B cell (primary cell): ENCODE results near the gene TARP.
"Not testable (repeated sequence)": the region's sequence is repeated elsewhere in the genome, so short reads cannot be mapped to it uniquely, and the experiment has no call there.

ENCODE experiments used
- ATAC-seq: fragments of 200-7000 bp; cut with Tn5 transposase; one replicate; pipeline ENCODE4 v1.10.0; 2021; ENCODE audit warnings: low read depth, mild to moderate bottlenecking, moderate number of reproducible peaks, moderate library complexity
- CTCF ChIA-PET: fragments of 350-600 bp; sonication (Branson Sonifier 250); formaldehyde crosslinking; loops from one replicate; lab custom pipeline; 2021; ENCODE audit warnings: antibody characterized with exemption, inconsistent platforms; lab: Charles Lee
- POLR2A ChIA-PET: fragments of 350-600 bp; sonication (Branson Sonifier 250); formaldehyde crosslinking; loops from one replicate; lab custom pipeline; 2021; ENCODE audit warnings: antibody characterized with exemption; lab: Charles Lee
- DNase-seq: peaks from one replicate; pipeline ENCODE4 v3.0.0; 2013
- H2AFZ ChIP-seq: 2 replicates; pipeline ENCODE4 v1.6.1; 2012; ENCODE audit warnings: mild to moderate bottlenecking, low read depth, low read length; ENCODE audit not compliant: insufficient read depth, poor library complexity, severe bottlenecking
- H3K27ac ChIP-seq, 2 donors: 1 replicate in 1 of 2; 2 replicates in 1 of 2; pipeline ENCODE4 v1.5.1; 2012 to 2013; ENCODE audit warnings: low read length in 2 of 2, mild to moderate bottlenecking in 2 of 2, moderate library complexity in 1 of 2
- H3K27me3 ChIP-seq, 4 experiments: fragments of 200-600 bp in 1 of 4; sonication (generic) in 1 of 4; replicated peaks in 1 of 4; 1 replicate in 2 of 4; 2 replicates in 2 of 4; pipeline versions ENCODE4 v1.6.1 to v1.7.0; 2013 to 2016; ENCODE audit warnings: low read length in 3 of 4, mild to moderate bottlenecking in 2 of 4, mixed read lengths in 1 of 4, moderate library complexity in 1 of 4; ENCODE audit not compliant: insufficient read depth in 4 of 4, control insufficient read depth in 3 of 4; ENCODE audit errors: control extremely low read depth in 1 of 4
- H3K36me3 ChIP-seq, 2 experiments: replicated peaks in 1 of 2; 1 replicate in 1 of 2; 2 replicates in 1 of 2; pipeline versions ENCODE4 v1.6.1 to v1.7.1; 2013; ENCODE audit warnings: low read length in 1 of 2; ENCODE audit not compliant: insufficient read depth in 2 of 2, control insufficient read depth in 1 of 2; ENCODE audit errors: control extremely low read depth in 1 of 2, extremely low read depth in 1 of 2
- H3K4me1 ChIP-seq, 2 donors: fragments of 200-600 bp in 1 of 2; sonication (generic) in 1 of 2; 1 replicate in 1 of 2; 2 replicates in 1 of 2; pipeline versions ENCODE4 v1.5.1 to v1.6.1; 2013 to 2017; ENCODE audit warnings: low read length in 2 of 2; ENCODE audit not compliant: control insufficient read depth in 2 of 2, insufficient read depth in 2 of 2
- H3K4me2 ChIP-seq: replicated peaks from 2 replicates; pipeline ENCODE3; 2012; ENCODE audit warnings: mild to moderate bottlenecking, low read depth, low read length; ENCODE audit not compliant: poor library complexity, severe bottlenecking
- H3K4me3 ChIP-seq, 5 experiments: fragments of 200-600 bp in 1 of 5; sonication (generic) in 1 of 5; 1 replicate in 3 of 5; 2 replicates in 2 of 5; pipeline versions ENCODE4 v1.5.1 to v1.7.0; 2011 to 2016; ENCODE audit warnings: low read length in 4 of 5, mild to moderate bottlenecking in 4 of 5, low read depth in 2 of 5, control low read depth in 1 of 5, moderate library complexity in 1 of 5; ENCODE audit not compliant: insufficient read depth in 1 of 5; ENCODE audit errors: control extremely low read depth in 1 of 5, extremely low read depth in 1 of 5
- H3K79me2 ChIP-seq: fragments of 200-600 bp; sonication (generic); one replicate; pipeline ENCODE4 v1.6.0; 2016; ENCODE audit warnings: low read length; ENCODE audit not compliant: control insufficient read depth, insufficient read depth
- H3K9ac ChIP-seq: fragments of 200-600 bp; sonication (generic); 2 replicates; pipeline ENCODE4 v1.6.1; 2017; ENCODE audit warnings: mild to moderate bottlenecking, low read length, moderate library complexity
- H3K9me3 ChIP-seq, 3 donors: one replicate each; pipeline versions ENCODE4 v1.6.1 to v1.7.1; 2013; ENCODE audit warnings: low read length in 2 of 3; ENCODE audit not compliant: control insufficient read depth in 2 of 3, insufficient read depth in 1 of 3; ENCODE audit errors: control extremely low read depth in 1 of 3
- H4K20me1 ChIP-seq: 2 replicates; pipeline ENCODE4 v1.6.0; 2012; ENCODE audit warnings: mild to moderate bottlenecking, low read length; ENCODE audit not compliant: insufficient read depth, control insufficient read depth, poor library complexity, severe bottlenecking
- H3K27ac Mint-ChIP-seq: one replicate; pipeline ENCODE4 v1.8.0; 2021; ENCODE audit warnings: mixed read lengths
- H3K27me3 Mint-ChIP-seq: one replicate; pipeline ENCODE4 v1.8.0; 2021; ENCODE audit warnings: mixed read lengths
- H3K4me1 Mint-ChIP-seq: one replicate; pipeline ENCODE4 v1.8.0; 2021; ENCODE audit warnings: mixed read lengths
- H3K4me3 Mint-ChIP-seq: one replicate; pipeline ENCODE4 v1.8.0; 2021; ENCODE audit warnings: mixed read lengths
- H3K9me3 Mint-ChIP-seq: one replicate; pipeline ENCODE4 v1.8.0; 2022; ENCODE audit warnings: mixed read lengths; ENCODE audit not compliant: insufficient read depth
- EZH2 ChIP-seq: IDR thresholded peaks from 2 replicates; pipeline ENCODE4 v1.6.1; 2012; ENCODE audit warnings: borderline replicate concordance, low read depth, mild to moderate bottlenecking, moderate library complexity, low read length; ENCODE audit not compliant: insufficient read depth, poor library complexity, severe bottlenecking
- WGBS: methylation state at CpG from one replicate; pipeline ENCODE4 v1.1.5; 2013; ENCODE audit warnings: missing lambda C conversion rate; ENCODE audit not compliant: insufficient coverage; 5-methylcytosine and 5-hydroxymethylcytosine counted together
- intact Hi-C: fragments of 100-400 bp; cut with micrococcal nuclease; formaldehyde crosslinking; loops from one replicate; pipeline ENCODE4 v1.10.0; 2022
- TF ChIP-seq, protein P1 (sequence below): fragments of 200-600 bp; IDR thresholded peaks from one replicate; pipeline ENCODE4 v1.8.0; 2022; ENCODE audit warnings: antibody characterized with exemption, mild to moderate bottlenecking

Gene TARP

DNA sequence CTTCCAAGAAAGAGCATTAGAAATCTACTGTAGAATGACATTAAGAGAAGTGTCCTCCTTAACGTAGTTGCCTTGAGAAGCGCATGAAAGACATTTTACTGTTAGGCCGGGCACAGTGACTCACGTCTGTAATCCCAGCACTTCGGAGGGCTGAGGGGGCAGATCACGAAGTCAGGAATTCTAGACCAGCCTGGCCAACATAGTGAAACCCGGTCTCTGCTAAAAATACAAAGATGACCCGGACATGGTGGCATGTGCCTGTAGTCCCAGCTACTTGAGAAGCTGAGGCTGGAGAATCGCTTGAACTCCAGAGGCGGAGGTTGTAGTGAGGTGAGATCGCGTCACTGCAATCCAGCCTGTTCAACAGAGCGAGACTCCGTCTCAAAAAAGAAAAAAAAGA, 28.9 kb downstream of the TARP start:
- H3K27ac Mint-ChIP-seq, result no peak overlapping the region

DNA sequence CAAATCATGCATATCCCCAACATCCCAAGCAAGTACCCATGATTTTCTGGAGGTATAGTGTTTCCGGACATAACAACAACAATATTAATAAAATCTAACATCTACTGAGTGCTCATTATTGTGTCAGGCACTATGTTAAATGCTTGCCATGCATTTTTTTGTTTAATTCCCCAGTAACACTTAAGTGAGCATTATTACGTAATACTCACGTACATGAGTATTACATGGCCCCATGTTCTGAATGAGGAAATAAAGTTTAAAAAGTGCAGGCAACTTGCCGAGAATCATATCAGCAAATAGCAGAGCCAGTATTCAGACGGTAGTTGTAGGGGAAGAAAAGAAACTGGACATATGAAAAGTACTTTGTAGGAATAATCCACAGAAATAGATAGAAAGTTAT, 30.1 kb downstream of the TARP start:
- H3K4me1 Mint-ChIP-seq, POLR2A ChIA-PET: not testable (repeated sequence)

More for the DNA sequence above, 28.9 kb downstream of the TARP start:
- ATAC-seq, result no peak
- 95% methylated on average over 10 of the region's 14 CpGs for WGBS
- Mint-ChIP-seq H3K9me3 (no peaks in the 10 kb centered on the region), H3K4me3 (no peak overlapping the region), H3K27me3 (peaks cover 13% of the 10 kb centered on the region), H3K4me1 (no peaks in the 10 kb centered on the region)
- H2AFZ ChIP-seq, result no peak overlapping the region
- no peaks in the 10 kb centered on the region for H3K36me3 ChIP-seq
- no peaks in the 10 kb centered on the region for H3K9me3 ChIP-seq
- H4K20me1 ChIP-seq, result no peaks in the 10 kb centered on the region
- H3K79me2 ChIP-seq, result no peaks in the 10 kb centered on the region
- no peak overlapping the region for H3K27ac ChIP-seq
- no peak overlapping the region for H3K9ac ChIP-seq
- H3K4me3 ChIP-seq, result no peak overlapping the region
- TF ChIP-seq EZH2, result no peak
- TF ChIP-seq, protein P1, sequence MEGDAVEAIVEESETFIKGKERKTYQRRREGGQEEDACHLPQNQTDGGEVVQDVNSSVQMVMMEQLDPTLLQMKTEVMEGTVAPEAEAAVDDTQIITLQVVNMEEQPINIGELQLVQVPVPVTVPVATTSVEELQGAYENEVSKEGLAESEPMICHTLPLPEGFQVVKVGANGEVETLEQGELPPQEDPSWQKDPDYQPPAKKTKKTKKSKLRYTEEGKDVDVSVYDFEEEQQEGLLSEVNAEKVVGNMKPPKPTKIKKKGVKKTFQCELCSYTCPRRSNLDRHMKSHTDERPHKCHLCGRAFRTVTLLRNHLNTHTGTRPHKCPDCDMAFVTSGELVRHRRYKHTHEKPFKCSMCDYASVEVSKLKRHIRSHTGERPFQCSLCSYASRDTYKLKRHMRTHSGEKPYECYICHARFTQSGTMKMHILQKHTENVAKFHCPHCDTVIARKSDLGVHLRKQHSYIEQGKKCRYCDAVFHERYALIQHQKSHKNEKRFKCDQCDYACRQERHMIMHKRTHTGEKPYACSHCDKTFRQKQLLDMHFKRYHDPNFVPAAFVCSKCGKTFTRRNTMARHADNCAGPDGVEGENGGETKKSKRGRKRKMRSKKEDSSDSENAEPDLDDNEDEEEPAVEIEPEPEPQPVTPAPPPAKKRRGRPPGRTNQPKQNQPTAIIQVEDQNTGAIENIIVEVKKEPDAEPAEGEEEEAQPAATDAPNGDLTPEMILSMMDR, result no peak
- POLR2A ChIA-PET, result no interaction called here
- no peaks in the 10 kb centered on the region for H3K27me3 ChIP-seq
- no peaks in the 10 kb centered on the region for H3K4me1 ChIP-seq
- DNase-seq, result no peak
- H3K4me2 ChIP-seq, result no peak overlapping the region
- CTCF ChIA-PET, result no interaction called here
- intact Hi-C loops, result no loop called here

More for the DNA sequence above, 30.1 kb downstream of the TARP start:
- H4K20me1 ChIP-seq, H2AFZ ChIP-seq, H3K4me2 ChIP-seq, H3K27ac Mint-ChIP-seq, H3K4me3 Mint-ChIP-seq, H3K36me3 ChIP-seq, H3K27ac ChIP-seq, intact Hi-C loops, H3K9me3 ChIP-seq, ATAC-seq, CTCF ChIA-PET, H3K79me2 ChIP-seq, H3K27me3 ChIP-seq, H3K4me3 ChIP-seq, H3K4me1 ChIP-seq, H3K9me3 Mint-ChIP-seq, DNase-seq, H3K9ac ChIP-seq: not testable (repeated sequence)
- peaks cover 13% of the 10 kb centered on the region for H3K27me3 Mint-ChIP-seq
- no CpG with 5 or more reads among the region's 5 CpGs for WGBS
